OCI-LY3 (cell line): Measurements from ENCODE around the gene ZNF213.

Source experiments
- H2AFZ ChIP-seq: fragments of 200-600, 300-600 bp; shearing (Covaris generic); 2 replicates; pipeline ENCODE4 v1.6.0; 2014; ENCODE audit warnings: antibody characterized with exemption, low read depth, low read length
- H3K27ac ChIP-seq: fragments of 200-600, 300-600 bp; sonication (generic); 2 replicates; pipeline ENCODE4 v1.5.1; 2014; ENCODE audit warnings: mild to moderate bottlenecking, low read length, moderate library complexity, mixed read lengths
- H3K27me3 ChIP-seq: fragments of 200-600, 300-600 bp; sonication (generic); 2 replicates; pipeline ENCODE4 v1.6.1; 2014; ENCODE audit warnings: low read depth, low read length, mixed read lengths
- H3K36me3 ChIP-seq: fragments of 200-600, 300-600 bp; sonication (generic); replicated peaks from 2 replicates; pipeline ENCODE3; 2014; ENCODE audit warnings: low read depth, low read length, mixed read lengths
- H3K4me1 ChIP-seq: fragments of 300-600, 200-600 bp; sonication (generic); 2 replicates; pipeline ENCODE4 v1.6.1; 2014; ENCODE audit warnings: low read length, mixed read lengths
- H3K4me2 ChIP-seq: fragments of 200-600, 300-600 bp; sonication (generic); 2 replicates; pipeline ENCODE4 v1.6.1; 2014; ENCODE audit warnings: low read length, mixed read lengths
- H3K4me3 ChIP-seq: fragments of 300-600, 200-600 bp; sonication (generic); 2 replicates; pipeline ENCODE4 v1.5.1; 2014; ENCODE audit warnings: antibody characterized with exemption, mild to moderate bottlenecking, low read length, moderate library complexity
- H3K79me2 ChIP-seq: fragments of 300-600, 200-600 bp; shearing (Covaris generic); 2 replicates; pipeline ENCODE4 v1.6.1; 2014; ENCODE audit warnings: mild to moderate bottlenecking, low read length, mixed read lengths
- H3K9ac ChIP-seq: fragments of 300-600, 200-600 bp; shearing (Covaris generic); 2 replicates; pipeline ENCODE4 v1.6.0; 2014; ENCODE audit warnings: mild to moderate bottlenecking, low read length, moderate library complexity
- H3K9me3 ChIP-seq: fragments of 200-600, 300-600 bp; shearing (Covaris generic); 2 replicates; pipeline ENCODE4 v1.6.1; 2014; ENCODE audit warnings: low read length, mixed read lengths; ENCODE audit not compliant: insufficient read depth
- H4K20me1 ChIP-seq: fragments of 200-600, 300-600 bp; sonication (generic); 2 replicates; pipeline ENCODE4 v1.6.1; 2016; ENCODE audit warnings: low read length, mixed read lengths; ENCODE audit not compliant: insufficient read depth
- CTCF ChIP-seq: fragments of 200-600, 300-600 bp; sonication (generic); IDR thresholded peaks from 2 replicates; pipeline ENCODE4 v1.5.1; 2014; ENCODE audit warnings: antibody characterized with exemption, low read length, low read depth
- EZH2phosphoT487 ChIP-seq: fragments of 200-600 bp; shearing (Covaris generic); IDR thresholded peaks from 2 replicates; pipeline ENCODE4 v1.6.1; 2018; ENCODE audit warnings: antibody characterized with exemption, mixed run types, low read depth

Gene ZNF213

GRCh38 chr16:3171855-3172593, 37.2 kb downstream of the ZNF213 start:
- no peaks in the 10 kb centered on the region for H3K9me3 ChIP-seq
- no peaks in the 10 kb centered on the region for H3K27me3 ChIP-seq
- TF ChIP-seq EZH2phosphoT487 (no peak), CTCF (no peak)
- peak overlapping the region; percentile 78 for H3K4me3 ChIP-seq
- H4K20me1 ChIP-seq = no peaks in the 10 kb centered on the region
- H3K9ac ChIP-seq = peak overlapping the region; percentile 65
- peak overlapping the region; percentile 85 for H3K4me2 ChIP-seq
- peaks cover 19% of the 10 kb centered on the region for H3K4me1 ChIP-seq
- H3K79me2 ChIP-seq = no peaks in the 10 kb centered on the region
- peak overlapping the region; percentile 68 for H3K27ac ChIP-seq
- H2AFZ ChIP-seq = peak overlapping the region; percentile 33; the same call in 1 of the 2 replicates
- no peaks in the 10 kb centered on the region for H3K36me3 ChIP-seq

DNA sequence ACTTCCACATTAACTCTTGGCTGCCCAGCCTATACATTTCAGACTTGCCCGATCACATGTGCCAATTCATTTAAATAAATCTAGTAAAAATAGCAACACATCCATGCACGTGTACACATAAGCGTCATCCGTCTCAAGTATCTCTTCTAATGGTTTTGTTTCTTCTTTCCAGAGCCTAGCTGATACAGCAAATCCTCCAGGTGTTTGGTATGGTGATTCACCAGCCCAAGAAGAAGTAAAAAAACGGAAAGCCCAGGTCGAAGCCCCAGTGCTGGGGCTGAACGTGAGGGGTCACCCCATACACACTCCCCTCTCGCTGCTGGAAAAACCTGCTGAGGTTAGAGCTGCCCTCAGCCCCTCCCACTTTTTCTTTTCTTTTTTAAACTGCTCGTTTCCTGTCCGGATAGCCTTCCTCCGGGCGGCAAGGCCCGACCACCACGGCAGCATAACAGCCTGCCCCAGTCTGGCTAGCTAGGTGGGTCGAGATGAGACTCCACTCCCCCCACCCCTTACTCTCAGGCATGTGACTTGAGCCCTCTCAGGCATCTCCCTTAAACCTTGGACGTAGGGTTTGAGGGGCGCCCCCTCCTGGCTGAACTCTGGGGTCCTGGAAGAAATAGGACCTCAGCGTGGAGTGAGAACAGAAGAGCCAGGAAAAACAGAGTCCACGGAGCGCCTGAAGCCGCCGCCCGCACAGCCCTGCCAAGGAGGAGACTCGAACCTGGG, 39.2 kb downstream of the ZNF213 start:
- peak overlapping the region; percentile 66 for H3K9ac ChIP-seq
- no peaks in the 10 kb centered on the region for H3K79me2 ChIP-seq
- H3K36me3 ChIP-seq = no peaks in the 10 kb centered on the region
- H4K20me1 ChIP-seq = no peaks in the 10 kb centered on the region
- peak overlapping the region; percentile 94 for H3K4me2 ChIP-seq
- no peaks in the 10 kb centered on the region for H3K27me3 ChIP-seq
- H3K4me1 ChIP-seq = peaks cover 19% of the 10 kb centered on the region
- H2AFZ ChIP-seq = peak overlapping the region; percentile 99
- no peak for TF ChIP-seq EZH2phosphoT487
- TF ChIP-seq CTCF = peak; percentile 80
- H3K4me3 ChIP-seq = peak overlapping the region; percentile 78
- peak overlapping the region; percentile 60 for H3K27ac ChIP-seq
- no peaks in the 10 kb centered on the region for H3K9me3 ChIP-seq

DNA sequence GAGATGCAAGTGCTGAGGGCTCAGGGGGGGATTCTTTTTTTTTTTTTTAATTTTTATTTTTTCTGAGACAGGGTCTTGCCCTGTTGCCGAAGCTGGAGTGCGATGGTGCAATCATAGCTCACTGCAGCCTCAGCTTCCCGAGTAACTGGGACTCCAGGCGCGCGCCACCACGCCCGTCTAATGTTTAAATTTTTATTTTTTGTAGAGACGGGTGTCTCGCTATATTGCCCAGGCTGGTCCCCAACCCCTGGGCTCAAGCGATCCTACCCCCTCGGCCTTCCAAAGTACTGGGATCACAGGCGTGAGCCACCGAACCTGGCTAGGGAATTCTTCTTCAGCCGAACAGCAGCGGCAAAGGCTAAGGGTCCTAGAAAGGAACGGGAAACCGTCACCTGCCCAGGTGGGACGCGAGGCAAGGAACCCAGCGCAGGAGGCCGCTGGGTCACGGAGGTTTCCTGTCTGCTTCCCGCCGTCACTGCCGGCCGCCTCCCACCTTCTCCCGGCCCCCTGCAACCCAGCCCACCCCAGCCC, 39.9 kb downstream of the ZNF213 start:
- Histone ChIP-seq H2AFZ (peak overlapping the region; percentile 99; the same call in 1 of the 2 replicates), H3K79me2 (no peaks in the 10 kb centered on the region), H3K9me3 (no peaks in the 10 kb centered on the region), H4K20me1 (no peaks in the 10 kb centered on the region), H3K4me2 (peak overlapping the region; percentile 94), H3K9ac (no peak overlapping the region; the same call in 1 of the 2 replicates), H3K4me1 (peaks cover 19% of the 10 kb centered on the region), H3K27ac (no peak overlapping the region), H3K36me3 (no peaks in the 10 kb centered on the region), H3K27me3 (peaks cover 3% of the 10 kb centered on the region; the same call in 1 of the 2 replicates), H3K4me3 (peak overlapping the region; percentile 78)
- TF ChIP-seq EZH2phosphoT487 = no peak
- TF ChIP-seq CTCF = no peak
